GM18508 (cell line): ENCODE data around the gene DPP10.
"Not testable (repeated sequence)": the region's sequence is repeated elsewhere in the genome, so short reads cannot be mapped to it uniquely, and the experiment has no call there.

Experiments
- ATAC-seq: cut with Tn5 transposase; IDR thresholded peaks from one replicate; pipeline ENCODE4 v1.9.1; 2021; ENCODE audit warnings: moderate number of reproducible peaks; ENCODE audit not compliant: insufficient read depth, unreplicated experiment

The DPP10 gene

GRCh38 chr2:114442510-114442909 lies at the start of gene DPP10:
Gene DPP10 (plus strand): TSS chr2:114442641.
- no peak for ATAC-seq

- no peak for ATAC-seq
Measured at GRCh38 chr2:114400890-114401289, 41.6 kb upstream of the DPP10 start.

- ATAC-seq: no peak
Measured at GRCh38 chr2:114405247-114406116, 37.0 kb upstream of the DPP10 start.

- ATAC-seq: no peak
Measured at GRCh38 chr2:114406347-114406746, 36.1 kb upstream of the DPP10 start.

- ATAC-seq: not testable (repeated sequence)
Measured at GRCh38 chr2:114407353-114407752, 35.1 kb upstream of the DPP10 start.

GRCh38 chr2:114421781-114422180 lies 20.7 kb upstream of the DPP10 start:
- no peak for ATAC-seq

GRCh38 chr2:114424699-114425098 lies 17.7 kb upstream of the DPP10 start:
- ATAC-seq: no peak

- no peak for ATAC-seq
Measured at GRCh38 chr2:114426756-114427155, 15.7 kb upstream of the DPP10 start.

- no peak for ATAC-seq
Measured at GRCh38 chr2:114436329-114436728, 6.1 kb upstream of the DPP10 start.

- ATAC-seq: no peak
Measured at GRCh38 chr2:114446571-114446970, 4.1 kb downstream of the DPP10 start.

- no peak for ATAC-seq
Measured at GRCh38 chr2:114450639-114451038, 8.2 kb downstream of the DPP10 start.

- no peak for ATAC-seq
Measured at GRCh38 chr2:114456566-114456965, 14.1 kb downstream of the DPP10 start.

GRCh38 chr2:114457956-114458355 lies 15.5 kb downstream of the DPP10 start:
- no peak for ATAC-seq

GRCh38 chr2:114461116-114461515 lies 18.7 kb downstream of the DPP10 start:
- no peak for ATAC-seq

- ATAC-seq: no peak
Measured at GRCh38 chr2:114464961-114465706, 22.7 kb downstream of the DPP10 start.

- no peak for ATAC-seq
Measured at GRCh38 chr2:114468343-114468742, 25.9 kb downstream of the DPP10 start.

GRCh38 chr2:114472246-114472645 lies 29.8 kb downstream of the DPP10 start:
- ATAC-seq: no peak

- no peak for ATAC-seq
Measured at GRCh38 chr2:114472726-114473125, 30.3 kb downstream of the DPP10 start.

- no peak for ATAC-seq
Measured at GRCh38 chr2:114488841-114489530, 46.5 kb downstream of the DPP10 start.

- no peak for ATAC-seq
Measured at GRCh38 chr2:114495046-114495445, 52.6 kb downstream of the DPP10 start.

GRCh38 chr2:114496959-114497358 lies 54.5 kb downstream of the DPP10 start:
- no peak for ATAC-seq
